ENCODE results near the gene DCC. TPM values are rescaled to one million over a fixed set of nuclear protein-coding genes. Genes with fewer than 3 reads are reported as not detected.

The DCC gene
- total RNA-seq, 6 experiments from 2014 or later = not detected

- Mint-ChIP-seq H3K27ac (no peak overlapping the region), H3K27me3 (ENCODE audit: insufficient read depth) (no peaks in the 10 kb centered on the region), H3K9me3 (peaks cover 41% of the 10 kb centered on the region), H3K36me3 (ENCODE audit: low read depth) (no peaks in the 10 kb centered on the region), H3K4me1 (ENCODE audit: low read depth) (no peaks in the 10 kb centered on the region), H3K4me3 (no peak overlapping the region)
- TF ChIP-seq CTCF (IDR thresholded peaks at IDR 0.05) = no peak
- DNase-seq = no peak
Observed at GRCh38 chr18:52812834-52813233, 472.8 kb downstream of the DCC start.

GRCh38 chr18:52813635-52814416 is 473.8 kb downstream of the DCC start:
- Mint-ChIP-seq H3K27me3 (ENCODE audit: insufficient read depth) (no peaks in the 10 kb centered on the region), H3K4me3 (no peak overlapping the region), H3K9me3 (peaks cover 35% of the 10 kb centered on the region), H3K36me3 (ENCODE audit: low read depth) (no peaks in the 10 kb centered on the region), H3K4me1 (ENCODE audit: low read depth) (no peaks in the 10 kb centered on the region), H3K27ac (no peak overlapping the region)
- TF ChIP-seq CTCF (IDR thresholded peaks at IDR 0.05) = no peak
- DNase-seq = no peak

- H3K4me1 Mint-ChIP-seq (ENCODE audit: low read depth) = no peaks in the 10 kb centered on the region
- no peak for DNase-seq
- TF ChIP-seq CTCF (IDR thresholded peaks at IDR 0.05) = no peak
- H3K27me3 Mint-ChIP-seq (ENCODE audit: insufficient read depth) = no peaks in the 10 kb centered on the region
- no peaks in the 10 kb centered on the region for H3K36me3 Mint-ChIP-seq (ENCODE audit: low read depth)
- H3K27ac Mint-ChIP-seq = no peak overlapping the region
- peaks cover 29% of the 10 kb centered on the region for H3K9me3 Mint-ChIP-seq
- H3K4me3 Mint-ChIP-seq = no peak overlapping the region
Observed at GRCh38 chr18:52815651-52816050, 475.7 kb downstream of the DCC start.

GRCh38 chr18:52816121-52816520 is 476.1 kb downstream of the DCC start:
- no peaks in the 10 kb centered on the region for H3K27me3 Mint-ChIP-seq (ENCODE audit: insufficient read depth)
- TF ChIP-seq CTCF (IDR thresholded peaks at IDR 0.05) = no peak
- peaks cover 30% of the 10 kb centered on the region for H3K9me3 Mint-ChIP-seq
- H3K27ac Mint-ChIP-seq = no peak overlapping the region
- H3K4me1 Mint-ChIP-seq (ENCODE audit: low read depth) = no peaks in the 10 kb centered on the region
- no peak for DNase-seq
- H3K4me3 Mint-ChIP-seq = no peak overlapping the region
- H3K36me3 Mint-ChIP-seq (ENCODE audit: low read depth) = peaks cover 3% of the 10 kb centered on the region; the same call in 1 of the 2 replicates

GRCh38 chr18:52822160-52822559 is 482.2 kb downstream of the DCC start:
- Mint-ChIP-seq H3K4me1 (ENCODE audit: low read depth) (no peaks in the 10 kb centered on the region), H3K9me3 (peaks cover 36% of the 10 kb centered on the region), H3K36me3 (ENCODE audit: low read depth) (peaks cover 5% of the 10 kb centered on the region; the same call in 1 of the 2 replicates), H3K27me3 (ENCODE audit: insufficient read depth) (no peaks in the 10 kb centered on the region; the same call in 1 of the 2 replicates), H3K27ac (no peak overlapping the region), H3K4me3 (no peak overlapping the region)
- TF ChIP-seq CTCF (IDR thresholded peaks at IDR 0.05) = no peak
- DNase-seq = no peak

All from HFFc6 (cell line).